Measurements from ENCODE around the gene EPHA10.

GRCh38 chr1:37741130-37741529 is 23.8 kb downstream of the EPHA10 start:
- TF ChIP-seq ZNF274 (IDR thresholded peaks at IDR 0.05; ENCODE audit: low read depth, low read length) (no peak), SUZ12 (IDR thresholded peaks at IDR 0.05; ENCODE audit: extremely low read depth, insufficient read depth, insufficient read length) (no peak)

All from NT2/D1 (cell line).